Measurements from ENCODE around the gene UGGT1. TPM values are rescaled to one million over a fixed set of nuclear protein-coding genes. Genes with fewer than 3 reads are reported as not detected.

The UGGT1 gene
- total RNA-seq, 1 donor from 2014 or later: 28.0 TPM

Other genes with a start within 250 kb of the UGGT1 start
- 19.6 TPM for gene POLR2D, start 233.0 kb upstream of the UGGT1 start, total RNA-seq
- 11.8 TPM for gene AMMECR1L, start 205.2 kb upstream of the UGGT1 start, total RNA-seq
- gene SAP130, start 63.1 kb upstream of the UGGT1 start, total RNA-seq: 19.9 TPM
- 14.4 TPM for gene HS6ST1, start 227.7 kb downstream of the UGGT1 start, total RNA-seq

All from cardiac septum (tissue), 1 donor.